Muscle of arm (tissue), 14 donors: ENCODE measurements around the gene DISP3. TPM values are rescaled to one million over a fixed set of nuclear protein-coding genes. Genes with fewer than 3 reads are reported as not detected.

Experiments used
- DNase-seq: peaks from one replicate; pipeline ENCODE4 v3.0.0-alpha.2; 2013
- long read RNA-seq, 11 donors: transcript quantifications; one replicate each; lab custom pipeline, GENCODE V29; 2026
- polyA plus RNA-seq, 12 donors: library from polyadenylated mRNA; unstranded; fragments of 120-200 nt; gene quantifications; one replicate each; pipeline ENCODE4 v1.2.1, GENCODE V29; 2013; ENCODE audit not compliant: insufficient read length in 12 of 12

Gene DISP3
- polyA plus RNA-seq: under 1 TPM in 10 of 12 donors, not detected in 2; 0.14 to 0.57 (median 0.24) TPM
- long read RNA-seq, donor 1: 0 reads
- long read RNA-seq, donor 2: 0 reads
- long read RNA-seq, donor 3: 0 reads
- long read RNA-seq, donor 4: 0 reads
- long read RNA-seq, donor 5: 0 reads
- long read RNA-seq, donor 6: 0 reads
- long read RNA-seq, donor 7: 0 reads
- long read RNA-seq, donor 8: 0 reads
- long read RNA-seq, donor 9: 0 reads
- long read RNA-seq, donor 10: 0 reads
- long read RNA-seq, donor 11: 0 reads

- DNase-seq: peak; percentile 38
Observed at GRCh38 chr1:11478571-11479374, at the start of gene DISP3. Gene DISP3, plus strand, starts transcription at chr1:11479155. Its CDS starts 21,838 bp downstream, at chr1:11500993.

GRCh38 chr1:11429226-11429625 is 49.7 kb upstream of the DISP3 start:
- DNase-seq: no peak

- DNase-seq: no peak
Observed at GRCh38 chr1:11429935-11430334, 49.0 kb upstream of the DISP3 start.

- DNase-seq: no peak
Observed at GRCh38 chr1:11431941-11432507, 46.9 kb upstream of the DISP3 start.

- DNase-seq: no peak
Observed at GRCh38 chr1:11432526-11432925, 46.4 kb upstream of the DISP3 start.

- DNase-seq: no peak
Observed at GRCh38 chr1:11434501-11434900, 44.5 kb upstream of the DISP3 start.

GRCh38 chr1:11434926-11435325 is 44.0 kb upstream of the DISP3 start:
- no peak for DNase-seq

GRCh38 chr1:11438996-11439395 is 40.0 kb upstream of the DISP3 start:
- no peak for DNase-seq

GRCh38 chr1:11441211-11441952 is 37.6 kb upstream of the DISP3 start:
- no peak for DNase-seq

- no peak for DNase-seq
Observed at GRCh38 chr1:11443043-11443442, 35.9 kb upstream of the DISP3 start.

- DNase-seq: no peak
Observed at GRCh38 chr1:11443961-11444658, 34.8 kb upstream of the DISP3 start.

- DNase-seq: no peak
Observed at GRCh38 chr1:11444907-11445306, 34.0 kb upstream of the DISP3 start.

GRCh38 chr1:11447903-11448302 is 31.1 kb upstream of the DISP3 start:
- DNase-seq: no peak

GRCh38 chr1:11448373-11449099 is 30.4 kb upstream of the DISP3 start:
- no peak for DNase-seq

GRCh38 chr1:11449100-11449403 is 29.9 kb upstream of the DISP3 start:
- DNase-seq: no peak

- DNase-seq: no peak
Observed at GRCh38 chr1:11450310-11450709, 28.6 kb upstream of the DISP3 start.

- no peak for DNase-seq
Observed at GRCh38 chr1:11453742-11454491, 25.0 kb upstream of the DISP3 start.

- no peak for DNase-seq
Observed at GRCh38 chr1:11455967-11456570, 22.9 kb upstream of the DISP3 start.

GRCh38 chr1:11456965-11457364 is 22.0 kb upstream of the DISP3 start:
- DNase-seq: no peak

- DNase-seq: no peak
Observed at GRCh38 chr1:11458811-11459275, 20.1 kb upstream of the DISP3 start.
